Neural cell (in vitro differentiated cells): Measurements from ENCODE around the gene SH3RF3.

Experiments
- EP300 ChIP-seq: fragments of 450-650 bp; conservative IDR thresholded peaks from 2 replicates; pipeline ENCODE4 v1.6.1; 2014; ENCODE audit warnings: antibody characterized with exemption, mild to moderate bottlenecking, moderate library complexity; ENCODE audit not compliant: poor library complexity, severe bottlenecking
- POLR2AphosphoS5 ChIP-seq: IDR thresholded peaks from 2 replicates; pipeline ENCODE4 v1.6.1; 2012
- TF ChIP-seq, protein P1 (sequence below): fragments of 450-650 bp; IDR thresholded peaks from 2 replicates; pipeline ENCODE4 v1.5.1; 2014; ENCODE audit warnings: antibody characterized with exemption, mild to moderate bottlenecking, moderate library complexity; ENCODE audit not compliant: poor library complexity, severe bottlenecking

DNA sequence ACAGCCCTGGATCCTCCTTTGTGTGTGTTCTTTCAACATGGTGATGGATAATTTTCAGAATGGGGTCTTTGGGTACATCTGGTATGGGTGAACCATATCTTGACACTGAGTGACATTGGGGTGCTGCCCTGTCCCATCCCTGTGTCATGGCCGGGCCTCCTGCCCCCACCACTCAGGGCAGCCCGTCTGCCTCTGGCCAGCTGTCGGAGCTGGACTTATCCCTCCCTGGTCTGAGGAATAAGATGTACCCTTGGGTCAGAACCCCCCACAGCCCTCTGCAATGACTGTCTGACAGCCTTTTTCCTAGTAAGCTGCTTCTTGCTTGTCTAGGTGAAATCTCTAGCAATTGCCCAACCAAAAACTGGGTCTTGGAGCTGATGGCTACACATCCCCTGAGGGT lies 142.9 kb downstream of the SH3RF3 start:
- TF ChIP-seq, protein P1, sequence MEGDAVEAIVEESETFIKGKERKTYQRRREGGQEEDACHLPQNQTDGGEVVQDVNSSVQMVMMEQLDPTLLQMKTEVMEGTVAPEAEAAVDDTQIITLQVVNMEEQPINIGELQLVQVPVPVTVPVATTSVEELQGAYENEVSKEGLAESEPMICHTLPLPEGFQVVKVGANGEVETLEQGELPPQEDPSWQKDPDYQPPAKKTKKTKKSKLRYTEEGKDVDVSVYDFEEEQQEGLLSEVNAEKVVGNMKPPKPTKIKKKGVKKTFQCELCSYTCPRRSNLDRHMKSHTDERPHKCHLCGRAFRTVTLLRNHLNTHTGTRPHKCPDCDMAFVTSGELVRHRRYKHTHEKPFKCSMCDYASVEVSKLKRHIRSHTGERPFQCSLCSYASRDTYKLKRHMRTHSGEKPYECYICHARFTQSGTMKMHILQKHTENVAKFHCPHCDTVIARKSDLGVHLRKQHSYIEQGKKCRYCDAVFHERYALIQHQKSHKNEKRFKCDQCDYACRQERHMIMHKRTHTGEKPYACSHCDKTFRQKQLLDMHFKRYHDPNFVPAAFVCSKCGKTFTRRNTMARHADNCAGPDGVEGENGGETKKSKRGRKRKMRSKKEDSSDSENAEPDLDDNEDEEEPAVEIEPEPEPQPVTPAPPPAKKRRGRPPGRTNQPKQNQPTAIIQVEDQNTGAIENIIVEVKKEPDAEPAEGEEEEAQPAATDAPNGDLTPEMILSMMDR: no peak
- TF ChIP-seq EP300: no peak
- no peak for TF ChIP-seq POLR2AphosphoS5
